ENCODE measurements around the gene SUB1. TPM values are rescaled to one million over a fixed set of nuclear protein-coding genes. Genes with fewer than 3 reads are reported as not detected.
"Not testable (repeated sequence)": the region's sequence is repeated elsewhere in the genome, so short reads cannot be mapped to it uniquely, and the experiment has no call there.

The SUB1 gene
- total RNA-seq = 93.1 and 173 TPM in 2 replicates

GRCh38 chr5:32585446-32586275 is at the start of gene SUB1:
Gene SUB1, plus strand, starts transcription at chr5:32585557. Its CDS starts 2,956 bp downstream, at chr5:32588513.
- peak; percentile 65 for DNase-seq (ENCODE audit: low read depth, low spot score)

- no peak for DNase-seq (ENCODE audit: low read depth, low spot score)
Observed at GRCh38 chr5:32536246-32536645, 49.1 kb upstream of the SUB1 start.

DNA sequence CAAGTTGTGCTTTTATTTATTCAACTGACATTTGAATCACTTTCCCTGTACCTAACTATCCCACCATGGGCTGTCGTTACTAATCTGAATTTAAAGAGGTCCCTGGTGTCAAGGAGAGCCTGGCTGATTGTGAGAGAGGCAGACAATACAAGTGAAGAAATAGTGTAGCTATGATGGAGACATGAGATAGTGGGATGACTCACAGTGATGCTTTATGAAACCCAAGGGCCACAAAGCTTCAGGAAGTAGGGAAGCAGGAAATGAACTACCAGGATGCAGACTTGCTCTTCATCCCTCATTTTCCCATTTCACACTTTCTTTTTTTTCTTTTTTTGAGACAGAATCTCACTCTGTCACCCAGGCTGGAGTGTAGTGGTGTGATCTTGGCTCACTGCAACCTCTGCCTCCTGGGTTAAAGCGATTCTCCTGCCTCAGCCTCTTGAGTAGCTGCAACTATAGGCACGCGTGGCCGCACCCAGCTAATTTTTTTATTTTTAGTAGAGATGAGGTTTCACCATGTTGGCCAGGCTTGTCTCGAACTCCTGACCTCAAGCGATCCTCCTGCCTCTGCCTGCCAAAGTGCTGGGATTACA is 47.8 kb upstream of the SUB1 start:
- DNase-seq (ENCODE audit: low read depth, low spot score) = not testable (repeated sequence)

- DNase-seq (ENCODE audit: low read depth, low spot score) = no peak
Observed at GRCh38 chr5:32538031-32538547, 47.3 kb upstream of the SUB1 start.

- DNase-seq (ENCODE audit: low read depth, low spot score) = no peak
Observed at GRCh38 chr5:32539981-32540845, 45.1 kb upstream of the SUB1 start.

DNA sequence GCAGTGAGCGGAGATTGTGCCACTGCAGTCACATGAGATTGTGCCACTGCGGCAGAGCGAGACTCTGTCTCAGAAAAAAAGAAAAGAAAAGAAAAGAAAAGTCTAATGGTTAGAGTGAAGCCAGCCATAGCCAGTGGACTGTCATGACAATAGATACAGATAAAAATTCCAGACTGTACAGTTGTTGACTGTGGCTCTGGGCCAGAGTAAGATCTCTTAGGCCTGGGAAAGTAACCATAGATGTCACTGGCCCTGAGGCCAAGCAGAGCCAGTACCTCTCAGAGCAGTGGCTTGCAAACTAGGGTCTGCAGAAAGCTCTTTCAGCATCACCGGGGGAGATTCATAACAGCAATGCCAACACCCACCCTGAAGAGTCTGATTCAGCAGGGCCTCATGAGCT is 44.1 kb upstream of the SUB1 start:
- no peak for DNase-seq (ENCODE audit: low read depth, low spot score)

DNA sequence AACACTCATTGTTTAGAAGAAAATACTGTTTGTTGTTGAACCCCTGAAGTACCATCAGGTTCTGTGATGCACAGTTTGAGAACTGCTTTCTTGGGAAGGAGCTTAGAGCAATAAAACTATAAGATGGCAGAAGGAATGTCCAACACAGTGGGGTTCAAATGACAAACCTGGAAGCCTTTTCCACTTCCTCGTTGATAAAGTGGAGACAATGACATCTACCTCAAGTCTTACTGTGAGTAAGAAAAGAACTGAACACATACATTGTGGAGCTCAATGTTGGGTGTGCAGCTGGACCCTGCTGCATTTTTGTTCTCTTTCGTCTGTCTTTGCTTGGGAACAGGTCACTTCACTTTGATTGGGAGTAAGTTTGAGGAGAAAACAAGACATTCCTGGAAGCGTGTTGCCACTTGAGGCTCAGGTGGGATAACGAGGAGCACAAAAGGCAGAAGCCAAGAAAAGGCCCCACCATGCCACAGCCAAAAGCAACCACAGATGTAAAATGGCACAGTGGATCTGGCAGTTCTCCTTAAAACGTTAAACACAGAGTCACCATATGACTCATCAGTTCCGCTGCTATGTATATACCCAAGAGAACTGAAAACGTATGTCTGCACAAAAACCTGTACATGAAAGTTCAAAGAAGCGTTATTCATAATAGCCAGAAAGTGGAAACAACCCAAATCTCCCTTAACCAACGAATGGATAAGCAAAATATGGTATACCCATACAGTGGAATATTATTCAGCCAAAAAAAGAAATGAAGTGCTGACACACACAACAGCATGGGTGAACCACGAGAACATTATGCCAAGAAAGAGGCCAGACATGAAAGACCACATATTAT is 42.9 kb upstream of the SUB1 start:
- DNase-seq (ENCODE audit: low read depth, low spot score) = no peak

GRCh38 chr5:32543291-32543690 is 42.1 kb upstream of the SUB1 start:
- no peak for DNase-seq (ENCODE audit: low read depth, low spot score)

DNA sequence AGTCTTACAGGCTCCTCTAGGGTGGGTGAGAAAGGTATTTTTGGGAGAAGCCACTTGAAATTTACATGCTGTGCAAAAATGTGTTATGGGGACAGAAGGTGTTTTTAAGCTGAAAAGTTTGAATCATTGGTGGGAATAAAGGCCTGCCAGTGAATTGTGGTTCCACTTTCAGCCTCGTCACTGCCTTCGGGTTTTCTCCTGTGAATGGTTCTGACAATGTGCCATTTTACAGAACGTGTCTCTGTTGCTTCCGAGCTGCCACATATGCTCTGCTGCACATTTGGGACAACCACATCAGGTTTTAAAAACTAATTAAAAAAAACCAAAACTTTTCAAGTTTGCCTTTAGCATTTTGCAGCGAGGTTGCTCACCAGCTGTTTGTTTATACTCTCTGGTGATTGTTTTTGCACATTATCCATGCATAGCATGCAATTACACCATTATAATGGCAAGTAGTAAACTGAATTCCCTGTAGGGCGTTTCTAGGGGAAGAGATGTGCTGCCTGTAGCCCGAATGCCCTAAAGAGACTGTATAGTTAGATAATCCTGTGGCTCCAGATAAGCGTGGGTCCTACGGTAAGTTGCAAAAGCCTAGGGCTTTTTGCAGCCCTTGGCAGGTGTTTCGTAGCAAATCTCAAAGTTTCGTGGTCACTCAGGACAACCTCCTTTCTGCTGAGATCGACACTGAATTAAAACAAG is 40.1 kb upstream of the SUB1 start:
- DNase-seq (ENCODE audit: low read depth, low spot score) = no peak

DNA sequence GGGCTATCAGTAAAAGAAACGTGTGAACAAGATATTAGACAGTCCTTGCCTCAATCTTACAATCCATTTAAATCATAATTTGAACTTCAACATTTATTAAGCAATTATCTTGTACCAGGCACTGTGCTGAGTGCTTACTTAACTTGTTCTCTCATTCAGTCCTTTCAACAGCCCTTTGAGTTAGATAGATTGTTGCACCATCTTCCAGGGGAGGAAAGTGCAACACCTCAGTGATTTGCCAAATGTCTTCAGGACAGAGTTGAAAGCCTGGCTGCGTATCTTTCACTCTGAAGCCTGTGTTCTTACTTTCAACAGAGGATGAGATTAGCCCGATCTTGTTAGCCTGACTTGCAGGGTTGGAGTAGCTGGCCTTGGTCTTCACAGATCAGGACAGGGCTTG is 34.2 kb upstream of the SUB1 start:
- DNase-seq (ENCODE audit: low read depth, low spot score) = no peak

GRCh38 chr5:32551865-32552264 is 33.5 kb upstream of the SUB1 start:
- no peak for DNase-seq (ENCODE audit: low read depth, low spot score)

DNA sequence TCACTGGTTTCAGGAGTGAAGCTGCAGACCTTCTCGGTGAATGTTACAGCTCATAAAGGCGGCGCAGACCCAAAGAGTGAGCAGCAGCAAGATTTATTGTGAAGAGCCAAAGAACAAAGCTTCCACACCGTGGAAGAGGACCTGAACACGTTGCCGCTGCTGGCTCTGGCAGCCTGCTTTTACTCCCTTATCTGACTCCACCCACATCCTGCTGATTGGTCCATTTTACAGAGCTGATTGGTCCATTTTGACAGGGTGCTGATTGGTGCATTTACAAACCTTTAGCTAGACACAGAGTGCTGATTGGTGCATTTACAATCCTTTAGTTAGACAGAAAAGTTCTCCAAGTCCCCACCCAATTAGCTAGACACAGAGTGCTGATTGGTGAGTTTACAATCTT is 32.9 kb upstream of the SUB1 start:
- DNase-seq (ENCODE audit: low read depth, low spot score) = not testable (repeated sequence)

DNA sequence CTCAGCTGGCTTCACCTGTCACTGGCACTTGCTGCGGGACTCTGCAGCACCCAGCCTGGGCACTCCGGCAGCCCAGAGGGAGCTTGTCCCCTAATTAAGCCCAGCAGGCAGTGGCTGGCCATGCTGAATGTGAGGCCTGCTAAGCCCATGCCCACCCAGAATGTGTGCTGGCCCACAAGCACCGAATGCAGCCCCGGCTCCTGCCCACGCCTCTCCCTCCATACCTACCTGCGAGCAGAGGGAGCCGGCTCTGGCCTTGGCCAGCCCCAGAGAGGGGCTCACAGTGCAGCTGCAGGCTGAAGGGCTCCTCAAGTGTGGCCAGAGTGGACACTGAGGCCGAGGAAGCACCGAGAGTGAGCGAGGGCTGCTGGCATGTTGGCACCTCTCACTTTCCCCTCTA is 32.4 kb upstream of the SUB1 start:
- no peak for DNase-seq (ENCODE audit: low read depth, low spot score)

DNA sequence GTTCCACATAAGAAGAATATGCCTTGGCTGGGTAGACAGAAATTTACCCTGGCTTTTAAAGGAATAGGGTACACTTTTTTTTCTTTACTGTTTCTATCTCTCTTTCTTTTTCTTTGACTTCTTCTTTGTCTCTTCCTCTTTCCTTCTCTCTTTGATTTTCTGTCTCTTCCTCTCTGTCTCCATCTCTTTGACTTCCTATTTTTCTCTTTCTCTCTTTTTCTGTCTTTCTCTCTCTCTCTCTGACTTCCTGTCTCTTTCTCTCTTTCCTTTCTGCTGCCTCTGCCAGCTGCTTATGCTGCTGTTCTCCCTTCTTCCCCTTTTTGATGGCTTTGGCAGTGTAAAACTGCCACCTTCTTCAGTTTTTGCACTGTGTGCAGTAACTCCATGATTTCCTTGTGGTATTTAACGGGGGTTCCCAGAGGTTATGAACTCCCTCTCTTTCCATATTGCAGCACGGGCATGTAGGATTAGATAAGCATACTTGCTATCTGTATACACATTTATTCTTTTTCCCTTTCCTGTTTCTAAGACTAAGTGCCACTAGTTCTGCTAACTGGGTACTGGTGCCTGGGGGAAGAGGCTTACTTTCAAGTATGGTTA is 31.1 kb upstream of the SUB1 start:
- DNase-seq (ENCODE audit: low read depth, low spot score) = not testable (repeated sequence)

- not testable (repeated sequence) for DNase-seq (ENCODE audit: low read depth, low spot score)
Observed at GRCh38 chr5:32556543-32556942, 28.8 kb upstream of the SUB1 start.

- DNase-seq (ENCODE audit: low read depth, low spot score) = no peak
Observed at GRCh38 chr5:32559411-32559810, 25.9 kb upstream of the SUB1 start.

DNA sequence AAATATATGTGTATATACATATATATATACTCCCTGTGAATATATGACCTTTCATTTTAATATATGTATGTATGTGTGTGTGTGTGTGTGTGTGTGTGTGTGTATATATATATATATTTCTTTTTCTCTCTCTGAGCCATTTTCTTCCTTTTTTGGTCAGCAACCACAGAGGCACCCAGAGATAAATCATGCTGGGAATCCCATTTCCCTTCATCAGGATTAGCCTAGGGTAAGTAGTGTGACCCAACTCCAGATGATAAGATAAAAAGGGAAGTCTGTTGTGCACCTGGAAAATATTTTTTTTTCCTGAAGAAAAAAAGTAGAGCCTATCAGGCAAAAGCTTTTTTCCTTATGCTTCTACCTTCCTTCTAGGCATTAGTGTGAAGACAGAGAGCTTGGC is 25.4 kb upstream of the SUB1 start:
- DNase-seq (ENCODE audit: low read depth, low spot score) = no peak

- no peak for DNase-seq (ENCODE audit: low read depth, low spot score)
Observed at GRCh38 chr5:32562056-32562455, 23.3 kb upstream of the SUB1 start.

GRCh38 chr5:32562843-32563242 is 22.5 kb upstream of the SUB1 start:
- no peak for DNase-seq (ENCODE audit: low read depth, low spot score)

GRCh38 chr5:32563614-32564013 is 21.7 kb upstream of the SUB1 start:
- DNase-seq (ENCODE audit: low read depth, low spot score) = no peak
